Measurements from ENCODE around the gene HOOK1.

DNA sequence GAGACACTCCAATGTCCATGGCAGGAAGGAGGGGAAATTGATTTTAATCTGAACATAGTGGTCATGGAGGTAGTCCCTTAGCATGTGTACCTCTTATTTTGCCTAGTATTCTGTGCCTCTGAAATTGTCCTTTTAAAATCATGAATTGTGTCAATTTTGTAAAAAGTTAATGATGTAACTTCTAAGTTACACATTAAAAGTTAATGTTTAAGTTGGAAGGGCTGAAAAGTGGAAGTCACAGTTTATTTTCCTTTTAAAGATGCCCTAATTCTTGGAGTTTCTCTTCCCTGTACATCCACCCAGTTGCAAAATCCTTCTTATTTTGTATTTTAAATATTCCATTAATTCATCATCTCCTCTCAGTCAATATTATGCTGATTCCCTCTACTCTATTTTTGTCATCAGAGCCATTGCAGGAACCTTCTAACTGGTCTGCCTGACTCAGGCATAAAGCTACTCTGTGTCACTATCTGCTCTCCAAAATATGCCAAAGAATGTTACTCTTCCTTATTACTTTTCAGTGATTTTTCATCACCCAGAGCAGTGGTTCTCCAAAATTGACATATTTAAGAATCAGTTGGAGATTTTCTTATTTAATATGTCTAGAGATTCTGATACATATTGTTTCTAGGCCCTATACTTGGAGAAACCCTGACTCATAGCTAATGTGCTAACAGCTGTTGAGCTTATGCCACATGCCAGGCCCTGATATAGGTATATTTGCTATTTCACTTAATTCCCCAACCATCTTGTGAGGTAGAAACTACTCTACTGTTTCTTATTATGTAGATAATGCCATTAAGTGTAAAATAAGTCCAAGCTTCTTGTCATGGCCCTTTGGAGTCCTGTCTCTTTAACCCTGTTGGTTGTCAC, 5.1 kb downstream of the HOOK1 start:
- TF ChIP-seq POLR2A (IDR thresholded peaks at IDR 0.05) = no peak
- TF ChIP-seq, protein P1, sequence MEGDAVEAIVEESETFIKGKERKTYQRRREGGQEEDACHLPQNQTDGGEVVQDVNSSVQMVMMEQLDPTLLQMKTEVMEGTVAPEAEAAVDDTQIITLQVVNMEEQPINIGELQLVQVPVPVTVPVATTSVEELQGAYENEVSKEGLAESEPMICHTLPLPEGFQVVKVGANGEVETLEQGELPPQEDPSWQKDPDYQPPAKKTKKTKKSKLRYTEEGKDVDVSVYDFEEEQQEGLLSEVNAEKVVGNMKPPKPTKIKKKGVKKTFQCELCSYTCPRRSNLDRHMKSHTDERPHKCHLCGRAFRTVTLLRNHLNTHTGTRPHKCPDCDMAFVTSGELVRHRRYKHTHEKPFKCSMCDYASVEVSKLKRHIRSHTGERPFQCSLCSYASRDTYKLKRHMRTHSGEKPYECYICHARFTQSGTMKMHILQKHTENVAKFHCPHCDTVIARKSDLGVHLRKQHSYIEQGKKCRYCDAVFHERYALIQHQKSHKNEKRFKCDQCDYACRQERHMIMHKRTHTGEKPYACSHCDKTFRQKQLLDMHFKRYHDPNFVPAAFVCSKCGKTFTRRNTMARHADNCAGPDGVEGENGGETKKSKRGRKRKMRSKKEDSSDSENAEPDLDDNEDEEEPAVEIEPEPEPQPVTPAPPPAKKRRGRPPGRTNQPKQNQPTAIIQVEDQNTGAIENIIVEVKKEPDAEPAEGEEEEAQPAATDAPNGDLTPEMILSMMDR (IDR thresholded peaks at IDR 0.05) = no peak
